Measurements from ENCODE around the gene CYP27C1.

CYP27C1 gene

DNA sequence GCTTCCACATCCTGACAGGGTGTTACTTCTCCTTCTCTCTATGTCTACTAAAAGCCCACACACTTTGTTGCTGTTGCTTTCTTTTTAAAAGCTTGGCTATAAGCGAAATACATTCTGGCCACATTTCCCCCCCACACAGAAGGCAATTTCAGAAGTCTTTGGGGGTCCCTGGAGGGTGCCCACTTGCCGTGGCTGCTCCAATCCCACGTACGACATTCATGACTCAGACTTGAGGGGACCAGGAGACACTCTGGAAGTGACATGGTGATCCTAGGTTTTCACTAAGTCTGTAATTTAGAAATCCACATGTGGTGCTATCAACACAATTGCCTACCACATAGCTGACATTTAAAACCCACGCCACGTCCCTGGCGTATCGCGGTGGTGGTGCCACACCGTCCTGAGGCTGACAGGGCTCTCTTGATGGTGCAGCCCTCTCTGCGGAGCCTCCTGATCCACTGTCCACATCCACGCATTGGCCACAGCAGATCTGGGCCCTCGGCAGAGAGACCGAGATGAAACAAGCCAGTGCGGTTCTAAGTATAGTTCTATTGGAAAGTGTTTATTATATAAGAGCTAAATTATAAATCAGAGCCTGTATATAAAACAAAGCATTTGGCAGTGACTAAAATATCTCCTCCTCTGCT is 42.4 kb downstream of the CYP27C1 start:
- Histone ChIP-seq H3K9ac (ENCODE audit: low read depth, low read length) (no peak overlapping the region), H3K4me1 (ENCODE audit: insufficient read depth, low read length) (no peaks in the 10 kb centered on the region), H3K4me3 (ENCODE audit: low read length) (no peak overlapping the region), H3K9me3 (ENCODE audit: insufficient read depth, low read depth, low read length) (peaks cover 10% of the 10 kb centered on the region; the same call in 1 of the 2 replicates), H3K27ac (ENCODE audit: low read depth, low read length) (no peak overlapping the region), H3K36me3 (ENCODE audit: insufficient read depth, low read length) (no peaks in the 10 kb centered on the region), H3K27me3 (ENCODE audit: insufficient read depth, low read length) (no peaks in the 10 kb centered on the region)
- 95% methylated on average over 15 of the region's 15 CpGs for WGBS

GRCh38 chr2:127176371-127177311 is 43.5 kb downstream of the CYP27C1 start:
- no peak overlapping the region for H3K9ac ChIP-seq (ENCODE audit: low read depth, low read length)
- H3K36me3 ChIP-seq (ENCODE audit: insufficient read depth, low read length): no peaks in the 10 kb centered on the region
- H3K4me3 ChIP-seq (ENCODE audit: low read length): no peak overlapping the region
- H3K27ac ChIP-seq (ENCODE audit: low read depth, low read length): no peak overlapping the region
- H3K27me3 ChIP-seq (ENCODE audit: insufficient read depth, low read length): no peaks in the 10 kb centered on the region
- peaks cover 10% of the 10 kb centered on the region; the same call in 1 of the 2 replicates for H3K9me3 ChIP-seq (ENCODE audit: insufficient read depth, low read depth, low read length)
- no peaks in the 10 kb centered on the region for H3K4me1 ChIP-seq (ENCODE audit: insufficient read depth, low read length)
- 87% methylated on average over 31 of the region's 31 CpGs for WGBS

DNA sequence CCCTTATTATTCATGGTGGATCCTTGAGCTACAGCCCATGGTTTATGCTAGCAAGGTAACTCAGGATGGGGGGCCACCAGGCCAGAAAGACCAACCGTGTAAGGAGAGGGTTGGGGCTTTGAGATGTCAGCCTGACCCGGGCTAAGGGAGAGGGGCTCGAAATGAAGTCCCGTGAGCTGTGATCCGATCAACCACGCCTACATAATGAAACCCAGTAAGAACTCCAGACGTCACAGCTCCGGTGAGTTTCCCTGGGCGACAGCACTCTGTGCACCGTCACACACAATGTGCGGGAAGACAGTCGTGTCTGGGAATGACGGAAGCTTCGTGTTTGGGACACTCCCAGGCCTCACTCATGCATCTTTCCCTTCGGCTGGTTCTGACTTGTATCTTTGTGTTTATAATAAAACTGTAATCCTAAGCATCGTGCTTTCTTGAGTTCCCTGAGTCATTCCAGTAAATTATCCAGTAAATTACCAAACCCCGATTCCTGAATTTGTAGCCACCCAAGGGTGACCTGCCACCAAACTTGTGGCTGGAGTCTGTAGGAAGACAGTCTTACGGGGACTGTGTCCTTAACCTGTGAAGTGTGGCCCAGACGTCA is 44.2 kb downstream of the CYP27C1 start:
- Histone ChIP-seq H3K27me3 (ENCODE audit: insufficient read depth, low read length) (no peaks in the 10 kb centered on the region), H3K9me3 (ENCODE audit: insufficient read depth, low read depth, low read length) (peaks cover 10% of the 10 kb centered on the region; the same call in 1 of the 2 replicates), H3K9ac (ENCODE audit: low read depth, low read length) (no peak overlapping the region), H3K4me3 (ENCODE audit: low read length) (no peak overlapping the region), H3K4me1 (ENCODE audit: insufficient read depth, low read length) (no peaks in the 10 kb centered on the region), H3K27ac (ENCODE audit: low read depth, low read length) (no peak overlapping the region), H3K36me3 (ENCODE audit: insufficient read depth, low read length) (no peaks in the 10 kb centered on the region)
- WGBS: 95% methylated on average over 19 of the region's 19 CpGs

DNA sequence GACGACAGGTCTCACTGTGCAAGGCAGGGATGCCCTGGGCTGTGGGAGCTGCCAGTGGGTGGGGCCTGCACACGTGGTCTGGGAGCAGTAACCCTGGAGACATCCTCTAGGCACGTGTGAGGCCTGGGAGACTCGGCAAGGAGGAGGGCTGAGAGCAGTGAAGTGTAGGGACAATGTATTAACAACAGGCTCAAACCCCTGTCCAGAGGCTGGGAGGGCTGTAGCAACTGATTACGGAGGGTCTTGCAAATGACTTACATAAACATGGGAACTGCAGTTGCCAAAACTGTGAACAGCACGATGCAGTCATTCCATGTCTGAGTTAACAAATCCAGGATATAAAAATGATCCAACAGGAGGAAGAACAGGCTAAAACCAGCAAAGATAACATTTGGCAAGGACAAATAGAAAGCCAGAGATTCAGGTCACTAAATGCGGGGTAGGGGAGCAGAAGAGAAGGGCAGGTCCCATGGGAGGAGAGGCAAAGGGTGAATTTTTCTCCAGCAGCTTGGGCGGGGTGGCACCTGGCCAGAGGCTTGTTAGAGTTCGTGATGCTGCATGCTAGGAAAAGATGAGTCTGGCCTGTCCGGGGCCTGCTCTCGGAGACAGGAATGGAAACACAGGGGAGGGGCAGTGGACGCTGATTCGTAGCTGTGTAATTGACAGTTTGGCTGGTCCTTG is 44.9 kb downstream of the CYP27C1 start:
- no peak overlapping the region for H3K4me3 ChIP-seq (ENCODE audit: low read length)
- no peak overlapping the region for H3K9ac ChIP-seq (ENCODE audit: low read depth, low read length)
- H3K36me3 ChIP-seq (ENCODE audit: insufficient read depth, low read length): no peaks in the 10 kb centered on the region
- H3K4me1 ChIP-seq (ENCODE audit: insufficient read depth, low read length): no peaks in the 10 kb centered on the region
- WGBS: 83% methylated on average over 13 of the region's 13 CpGs
- H3K27me3 ChIP-seq (ENCODE audit: insufficient read depth, low read length): no peaks in the 10 kb centered on the region
- H3K9me3 ChIP-seq (ENCODE audit: insufficient read depth, low read depth, low read length): peaks cover 3% of the 10 kb centered on the region; the same call in 1 of the 2 replicates
- no peak overlapping the region for H3K27ac ChIP-seq (ENCODE audit: low read depth, low read length)

GRCh38 chr2:127174640-127175039 is 45.5 kb downstream of the CYP27C1 start:
- Histone ChIP-seq H3K9me3 (ENCODE audit: insufficient read depth, low read depth, low read length) (peaks cover under 1% of the 10 kb centered on the region; the same call in 1 of the 2 replicates), H3K9ac (ENCODE audit: low read depth, low read length) (no peak overlapping the region), H3K27ac (ENCODE audit: low read depth, low read length) (no peak overlapping the region), H3K4me1 (ENCODE audit: insufficient read depth, low read length) (no peaks in the 10 kb centered on the region), H3K36me3 (ENCODE audit: insufficient read depth, low read length) (no peaks in the 10 kb centered on the region), H3K27me3 (ENCODE audit: insufficient read depth, low read length) (no peaks in the 10 kb centered on the region), H3K4me3 (ENCODE audit: low read length) (no peak overlapping the region)
- WGBS: 88% methylated on average over 6 of the region's 6 CpGs

DNA sequence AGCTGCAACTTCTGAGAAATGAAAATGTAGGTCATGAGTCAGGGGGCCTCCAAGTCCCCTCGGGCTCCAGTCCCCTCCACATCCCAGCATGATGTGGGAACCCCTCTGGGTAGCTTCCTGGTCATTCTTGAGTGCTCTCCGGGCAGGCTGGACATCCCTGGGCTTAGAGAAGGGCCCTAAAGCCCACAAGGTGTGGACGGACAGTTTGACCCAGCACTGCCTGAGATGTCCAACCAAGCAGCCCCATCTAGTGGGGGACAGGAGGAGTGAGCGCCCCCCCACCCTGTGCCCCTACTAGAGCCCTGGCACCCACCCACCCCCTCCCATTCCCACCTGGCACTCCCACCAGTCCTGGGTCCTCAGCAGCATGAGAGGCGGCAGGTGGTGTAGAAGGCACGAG is 46.0 kb downstream of the CYP27C1 start:
- H3K9ac ChIP-seq (ENCODE audit: low read depth, low read length): no peak overlapping the region
- WGBS: 85% methylated on average over 5 of the region's 6 CpGs

DNA sequence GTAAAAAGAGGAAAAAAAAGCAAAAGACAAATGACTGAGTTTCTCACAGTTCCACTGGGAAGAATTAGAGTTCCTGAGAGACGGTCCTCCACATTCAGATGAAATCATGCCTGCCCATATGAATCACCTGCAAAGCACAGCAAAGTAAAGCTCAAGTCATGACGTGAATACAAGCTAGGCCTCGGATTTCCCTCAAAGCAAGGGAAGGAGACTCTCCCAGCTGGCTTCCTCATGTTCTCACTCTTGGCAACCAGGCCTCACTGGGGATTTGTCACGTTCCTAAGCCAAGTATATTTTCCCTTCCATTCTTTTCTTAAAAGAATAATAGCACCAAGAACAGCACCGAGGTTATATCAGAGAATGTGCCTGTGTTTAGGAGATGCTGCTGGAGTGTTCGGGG is 47.0 kb downstream of the CYP27C1 start:
- no peaks in the 10 kb centered on the region for H3K4me1 ChIP-seq (ENCODE audit: insufficient read depth, low read length)
- H3K36me3 ChIP-seq (ENCODE audit: insufficient read depth, low read length): no peaks in the 10 kb centered on the region
- H3K4me3 ChIP-seq (ENCODE audit: low read length): no peak overlapping the region
- 89% methylated on average over 6 of the region's 6 CpGs for WGBS
- H3K27ac ChIP-seq (ENCODE audit: low read depth, low read length): no peak overlapping the region
- no peaks in the 10 kb centered on the region for H3K27me3 ChIP-seq (ENCODE audit: insufficient read depth, low read length)
- H3K9ac ChIP-seq (ENCODE audit: low read depth, low read length): no peak overlapping the region
- H3K9me3 ChIP-seq (ENCODE audit: insufficient read depth, low read depth, low read length): no peaks in the 10 kb centered on the region

More for the DNA sequence above, 46.0 kb downstream of the CYP27C1 start:
- H3K4me3 ChIP-seq (ENCODE audit: low read length): no peak overlapping the region
- H3K27ac ChIP-seq (ENCODE audit: low read depth, low read length): no peak overlapping the region
- H3K36me3 ChIP-seq (ENCODE audit: insufficient read depth, low read length): no peaks in the 10 kb centered on the region
- no peaks in the 10 kb centered on the region for H3K4me1 ChIP-seq (ENCODE audit: insufficient read depth, low read length)
- no peaks in the 10 kb centered on the region for H3K27me3 ChIP-seq (ENCODE audit: insufficient read depth, low read length)
- no peaks in the 10 kb centered on the region; the same call in 1 of the 2 replicates for H3K9me3 ChIP-seq (ENCODE audit: insufficient read depth, low read depth, low read length)

DNA sequence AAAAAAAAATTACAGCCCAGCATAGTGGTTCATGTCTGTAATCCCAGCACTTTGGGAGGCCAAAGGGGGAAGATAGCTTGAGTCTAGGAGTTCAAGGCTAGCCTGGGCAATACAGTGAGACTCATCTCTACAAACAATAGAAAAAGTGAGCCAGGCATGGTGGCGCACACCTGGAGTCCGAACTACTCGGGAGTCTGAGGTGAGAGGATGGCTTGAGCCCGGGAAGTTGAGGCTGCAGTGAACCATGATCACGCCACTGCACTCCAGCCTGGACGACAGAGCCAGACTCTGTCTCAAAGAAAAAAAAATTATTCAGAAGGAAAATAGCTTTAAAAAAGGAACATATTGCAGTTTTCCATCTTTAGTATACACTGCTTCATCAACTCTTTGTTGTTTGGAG is 47.8 kb downstream of the CYP27C1 start:
- Histone ChIP-seq H3K4me3 (ENCODE audit: low read length) (no peak overlapping the region), H3K27me3 (ENCODE audit: insufficient read depth, low read length) (no peaks in the 10 kb centered on the region), H3K36me3 (ENCODE audit: insufficient read depth, low read length) (no peaks in the 10 kb centered on the region), H3K4me1 (ENCODE audit: insufficient read depth, low read length) (no peaks in the 10 kb centered on the region), H3K9me3 (ENCODE audit: insufficient read depth, low read depth, low read length) (no peaks in the 10 kb centered on the region), H3K9ac (ENCODE audit: low read depth, low read length) (no peak overlapping the region), H3K27ac (ENCODE audit: low read depth, low read length) (no peak overlapping the region)
- WGBS: 94% methylated on average over 6 of the region's 6 CpGs

DNA sequence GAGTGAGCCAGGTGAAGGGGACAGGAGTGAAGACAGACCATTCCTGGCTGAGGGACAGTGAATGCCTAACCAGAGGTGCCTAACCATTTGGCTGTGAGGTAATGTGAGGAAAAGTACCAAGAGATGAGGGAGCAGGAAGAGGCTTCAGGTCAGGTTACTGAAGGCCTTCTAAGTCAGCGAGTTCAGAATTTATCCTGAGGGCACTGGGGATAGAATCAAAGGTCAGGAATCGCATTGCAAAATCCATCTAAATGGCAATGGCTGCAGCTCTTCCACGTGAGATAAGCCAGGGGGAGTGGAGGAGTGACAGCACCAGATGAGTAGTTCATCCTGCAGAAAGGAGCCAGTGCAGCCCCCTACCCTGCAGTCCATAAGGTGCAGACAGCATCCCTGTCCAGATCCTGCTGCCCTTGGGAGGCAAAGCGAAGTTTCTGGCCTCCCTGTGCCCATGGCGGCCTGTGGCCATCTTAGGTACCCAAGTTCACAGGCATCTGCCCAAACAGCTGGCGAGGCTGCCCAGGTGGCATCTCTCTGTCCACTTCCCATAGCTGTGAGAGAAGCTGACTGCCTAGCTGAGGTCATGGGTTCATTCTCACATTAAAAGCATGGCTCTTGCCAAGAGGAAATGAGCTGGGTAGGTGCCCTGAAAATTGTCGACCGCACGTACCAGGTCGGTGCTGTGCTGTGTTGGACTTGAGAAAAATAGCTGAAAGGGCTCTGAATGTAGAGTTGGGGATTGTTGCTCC is 49.5 kb downstream of the CYP27C1 start:
- no peak overlapping the region for H3K9ac ChIP-seq (ENCODE audit: low read depth, low read length)
- H3K36me3 ChIP-seq (ENCODE audit: insufficient read depth, low read length): no peaks in the 10 kb centered on the region
- WGBS: 83% methylated on average over 10 of the region's 10 CpGs
- no peaks in the 10 kb centered on the region for H3K27me3 ChIP-seq (ENCODE audit: insufficient read depth, low read length)
- H3K4me3 ChIP-seq (ENCODE audit: low read length): no peak overlapping the region
- no peak overlapping the region for H3K27ac ChIP-seq (ENCODE audit: low read depth, low read length)
- no peaks in the 10 kb centered on the region for H3K4me1 ChIP-seq (ENCODE audit: insufficient read depth, low read length)
- H3K9me3 ChIP-seq (ENCODE audit: insufficient read depth, low read depth, low read length): no peaks in the 10 kb centered on the region

DNA sequence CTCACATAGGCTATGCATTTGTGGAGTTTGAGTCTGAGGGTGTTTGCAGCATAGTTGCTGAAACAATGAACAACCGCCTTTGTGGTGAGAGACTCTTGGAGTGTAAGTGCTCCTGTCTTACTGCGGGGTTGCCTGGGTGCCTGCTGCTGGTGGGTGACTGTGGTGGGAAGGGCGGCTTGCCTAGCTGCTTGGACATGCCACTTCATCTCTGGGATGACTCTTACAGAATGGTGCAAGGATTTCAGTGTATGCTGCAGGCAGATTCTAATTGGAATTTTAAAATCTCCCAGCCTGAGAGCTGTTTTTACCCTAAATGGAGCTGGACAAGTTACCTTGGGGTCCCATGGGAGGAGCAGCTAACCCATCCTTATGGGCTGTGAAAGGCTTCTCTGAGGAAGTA is 50.1 kb downstream of the CYP27C1 start:
- Histone ChIP-seq H3K9ac (ENCODE audit: low read depth, low read length) (no peak overlapping the region), H3K27me3 (ENCODE audit: insufficient read depth, low read length) (no peaks in the 10 kb centered on the region), H3K36me3 (ENCODE audit: insufficient read depth, low read length) (no peaks in the 10 kb centered on the region), H3K4me3 (ENCODE audit: low read length) (no peak overlapping the region), H3K27ac (ENCODE audit: low read depth, low read length) (no peak overlapping the region), H3K9me3 (ENCODE audit: insufficient read depth, low read depth, low read length) (no peaks in the 10 kb centered on the region), H3K4me1 (ENCODE audit: insufficient read depth, low read length) (no peaks in the 10 kb centered on the region)
- 76% methylated on average over 3 of the region's 3 CpGs for WGBS
